T1000 (cell line): Measurements from ENCODE around the gene SCYGR5.
"Not testable (repeated sequence)": the region's sequence is repeated elsewhere in the genome, so short reads cannot be mapped to it uniquely, and the experiment has no call there.

ENCODE experiments used
- DNase-seq: peaks from one replicate; lab custom pipeline; 2025; ENCODE audit warnings: mixed read lengths; lab: John Stamatoyannopoulos, UW

The SCYGR5 gene

DNA sequence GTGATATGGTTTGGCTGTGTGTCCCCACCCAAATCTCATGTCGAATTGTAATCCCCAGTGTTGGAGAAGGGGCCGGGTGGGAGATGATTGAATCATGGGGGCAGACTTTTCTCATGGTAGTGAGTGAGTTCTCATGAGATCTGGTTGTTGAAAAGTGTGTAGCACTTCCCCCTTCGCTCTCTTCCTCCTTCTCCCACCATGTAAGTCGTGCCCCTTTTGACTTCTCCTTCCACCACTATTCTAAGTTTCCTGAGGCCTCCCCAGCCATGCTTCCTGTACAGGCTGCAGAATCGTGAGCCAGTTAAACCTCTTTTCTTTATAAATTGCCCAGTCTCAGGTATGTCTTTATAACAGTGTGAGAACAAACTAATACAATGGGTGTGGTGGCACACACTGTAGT lies 7.0 kb downstream of the SCYGR5 start:
- not testable (repeated sequence) for DNase-seq

DNA sequence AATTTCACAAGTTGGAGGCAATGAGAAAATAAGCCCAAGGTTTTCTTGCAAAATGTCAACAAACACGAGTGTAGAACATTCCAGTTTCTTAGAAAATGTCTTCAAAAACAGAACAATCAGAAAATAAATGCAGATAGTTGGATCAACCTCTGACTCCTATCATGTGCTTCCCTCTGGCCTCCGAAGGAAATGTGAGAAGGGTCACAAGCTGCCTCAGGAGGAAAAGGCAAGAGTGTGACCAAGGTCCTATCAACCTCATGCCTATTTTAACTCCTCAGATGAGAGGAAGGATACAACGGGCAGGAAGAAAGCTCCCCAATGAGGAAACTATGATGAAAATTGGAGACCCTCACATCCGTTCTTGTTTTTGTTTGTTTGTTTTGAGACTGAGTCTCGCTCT lies 7.9 kb downstream of the SCYGR5 start:
- DNase-seq: no peak

DNA sequence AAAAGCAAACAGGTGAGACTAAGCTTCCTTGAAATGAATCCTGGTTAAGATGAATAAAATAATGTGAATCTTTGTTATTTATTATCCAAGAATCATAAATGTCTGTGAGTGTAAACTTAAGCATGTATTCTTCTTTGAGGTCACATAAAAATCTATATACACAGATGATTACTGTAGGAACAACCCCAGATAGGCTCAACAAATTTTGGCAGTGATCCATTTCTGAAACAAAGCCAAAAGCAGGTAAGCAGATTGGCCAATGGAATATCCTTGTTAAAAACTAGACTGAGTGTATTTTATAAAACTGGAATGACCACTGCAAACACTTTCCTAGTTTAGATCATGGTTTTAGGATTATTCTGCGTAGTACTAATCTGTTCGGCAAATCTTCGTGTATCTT lies 11.3 kb downstream of the SCYGR5 start:
- no peak for DNase-seq

DNA sequence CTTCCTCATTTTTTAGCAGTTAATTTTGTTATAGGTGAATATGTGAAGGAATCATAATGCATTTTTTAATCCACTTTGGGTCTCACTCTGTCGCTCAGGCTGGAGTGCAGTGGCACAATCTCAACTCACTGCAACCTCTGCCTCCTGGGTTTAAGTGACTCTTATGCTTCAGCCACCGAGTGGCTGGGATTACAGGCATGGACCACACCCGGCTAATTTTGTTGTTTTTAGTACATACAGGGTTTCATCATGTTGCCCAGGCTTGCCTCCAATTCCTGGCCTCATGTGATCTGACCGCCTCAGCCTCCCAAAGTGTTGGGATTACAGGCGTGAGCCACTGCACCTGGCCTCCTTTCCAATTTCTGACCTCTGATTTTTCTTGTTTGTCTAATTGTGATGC lies 17.7 kb downstream of the SCYGR5 start:
- no peak for DNase-seq

DNA sequence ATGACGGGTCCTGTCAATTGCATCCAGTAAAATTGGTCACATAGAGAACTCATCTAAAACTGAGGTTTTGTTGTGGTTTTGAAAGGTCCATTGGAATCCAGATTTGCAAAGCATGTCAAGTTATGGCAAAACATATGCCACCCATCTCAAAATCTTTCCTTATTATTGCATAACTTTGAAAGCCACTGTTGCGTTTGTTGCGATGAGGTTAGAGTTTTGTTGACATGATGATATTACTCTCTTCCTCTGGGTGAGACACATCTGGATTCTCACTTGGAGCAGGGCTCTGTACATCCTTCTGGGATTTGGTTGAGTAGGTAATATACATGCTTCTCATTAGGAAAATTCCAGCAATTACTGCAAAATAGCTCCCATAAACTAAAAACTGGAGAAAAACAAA lies 20.6 kb downstream of the SCYGR5 start:
- no peak for DNase-seq

- DNase-seq: no peak
These were observed 30.5 kb downstream of the SCYGR5 start for GRCh38 chr2:227696990-227697679.

DNA sequence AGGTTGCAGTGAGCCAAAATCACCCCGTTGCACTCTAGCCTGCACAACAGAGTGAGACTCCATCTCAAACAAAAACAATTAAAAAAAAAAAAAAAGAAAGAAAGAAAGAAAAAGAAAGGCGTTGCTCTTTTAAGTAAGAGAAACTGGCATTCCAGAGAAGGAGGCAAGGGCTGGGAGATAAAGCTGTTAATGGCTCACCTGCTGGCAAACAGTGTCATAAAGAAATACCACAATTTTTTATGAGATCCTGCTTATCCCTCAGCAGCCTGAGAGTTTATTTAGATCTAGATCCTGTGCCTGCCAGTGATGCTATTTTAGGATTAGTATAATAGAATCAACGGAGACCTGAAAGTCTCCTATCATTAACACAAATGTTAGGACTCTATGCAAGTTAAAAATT lies 35.0 kb downstream of the SCYGR5 start:
- no peak for DNase-seq

GRCh38 chr2:227703280-227703732 lies 36.7 kb downstream of the SCYGR5 start:
- no peak for DNase-seq

DNA sequence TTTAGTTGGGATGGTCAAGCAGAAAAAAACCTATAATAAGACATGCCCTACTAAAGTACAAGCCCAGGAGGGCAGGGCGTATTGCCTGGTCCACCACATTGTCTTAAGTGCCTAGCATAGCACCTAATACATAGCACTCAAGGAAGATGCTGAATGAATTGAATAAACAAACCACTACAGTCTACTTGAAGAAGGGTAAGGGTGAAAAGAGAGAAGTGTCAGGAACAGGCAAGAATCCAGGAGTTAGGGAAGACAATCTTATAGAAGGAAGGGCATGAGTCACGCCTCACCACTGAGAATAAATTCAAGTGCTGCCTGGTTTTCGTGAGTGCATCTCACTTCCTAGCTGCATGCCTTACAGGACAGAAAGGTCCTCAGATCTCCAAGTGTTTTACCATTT lies 37.4 kb downstream of the SCYGR5 start:
- DNase-seq: no peak

GRCh38 chr2:227706859-227707258 lies 40.3 kb downstream of the SCYGR5 start:
- no peak for DNase-seq

DNA sequence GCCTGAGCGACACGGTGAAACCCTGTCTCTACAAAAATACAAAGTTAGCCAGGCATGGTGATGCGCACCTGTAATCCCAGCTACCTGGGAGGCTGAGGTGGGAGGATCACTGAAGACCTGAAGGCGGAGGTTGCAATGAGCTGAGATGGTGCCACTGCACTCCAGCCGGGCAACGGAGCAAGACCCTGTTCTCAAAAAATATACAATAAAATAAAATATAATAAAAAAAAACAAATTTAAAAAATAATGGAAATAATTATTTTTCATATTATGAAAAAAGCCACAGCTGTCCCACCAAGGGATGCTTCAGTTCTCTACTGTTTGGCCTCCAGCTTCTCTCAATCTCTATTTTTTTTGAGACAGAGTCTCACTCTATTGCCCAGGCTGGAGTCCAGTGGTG lies 40.8 kb downstream of the SCYGR5 start:
- DNase-seq: no peak

DNA sequence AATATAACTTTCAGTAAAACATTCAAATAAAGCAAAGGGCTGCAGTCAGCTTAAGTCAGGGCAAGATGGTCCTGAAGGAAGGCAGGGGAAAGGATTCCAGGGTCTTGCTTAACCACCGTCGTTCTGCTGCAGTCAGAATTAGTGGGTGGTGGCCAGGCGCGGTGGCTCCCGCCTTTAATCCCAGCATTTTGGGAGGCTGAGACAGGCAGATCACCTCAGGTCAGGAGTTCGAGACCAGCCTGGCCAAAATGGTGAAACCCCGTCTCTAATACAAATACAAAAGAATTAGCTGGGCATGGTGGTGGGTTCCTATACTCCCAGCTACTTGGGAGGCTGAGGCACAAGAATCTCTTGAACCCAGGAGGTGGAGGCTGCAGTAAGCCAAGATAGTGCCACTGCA lies 44.4 kb downstream of the SCYGR5 start:
- DNase-seq: no peak

GRCh38 chr2:227713291-227713690 lies 46.7 kb downstream of the SCYGR5 start:
- no peak for DNase-seq

GRCh38 chr2:227716501-227716900 lies 49.9 kb downstream of the SCYGR5 start:
- DNase-seq: no peak
